Parathyroid adenoma (tissue), 2 donors: Measurements from ENCODE around the gene ANKRD34C.

Source experiments
- H2AFZ ChIP-seq: fragments of 300-600 bp; sonication (generic); one replicate; pipeline ENCODE4 v1.7.0; 2017; ENCODE audit warnings: antibody characterized with exemption, mild to moderate bottlenecking
- H3K27ac ChIP-seq: fragments of 300-600 bp; sonication (generic); one replicate; pipeline ENCODE4 v1.7.0; 2017
- H3K27me3 ChIP-seq: fragments of 300-600 bp; sonication (generic); one replicate; pipeline ENCODE4 v1.7.0; 2017; ENCODE audit warnings: low read length; ENCODE audit not compliant: control insufficient read depth, insufficient read depth
- H3K36me3 ChIP-seq: fragments of 300-600 bp; sonication (generic); one replicate; pipeline ENCODE4 v1.7.0; 2017; ENCODE audit warnings: low read length; ENCODE audit not compliant: control insufficient read depth, insufficient read depth
- H3K4me1 ChIP-seq: fragments of 300-600 bp; sonication (generic); one replicate; pipeline ENCODE4 v1.7.0; 2017; ENCODE audit warnings: control low read depth
- H3K4me2 ChIP-seq: fragments of 300-600 bp; sonication (generic); one replicate; pipeline ENCODE4 v1.7.0; 2017; ENCODE audit warnings: low read length
- H3K4me3 ChIP-seq: fragments of 300-600 bp; sonication (generic); one replicate; pipeline ENCODE4 v1.7.0; 2017; ENCODE audit warnings: low read depth, low read length
- H3K79me2 ChIP-seq: fragments of 300-600 bp; sonication (generic); one replicate; pipeline ENCODE4 v1.7.0; 2017; ENCODE audit warnings: control low read depth
- H3K9ac ChIP-seq: fragments of 300-600 bp; sonication (generic); one replicate; pipeline ENCODE4 v1.7.0; 2017; ENCODE audit warnings: mild to moderate bottlenecking
- H3K9me3 ChIP-seq: fragments of 300-600 bp; sonication (generic); one replicate; pipeline ENCODE4 v1.7.0; 2017; ENCODE audit warnings: low read length; ENCODE audit not compliant: control insufficient read depth
- TF ChIP-seq, protein P1 (sequence below): fragments of 300-600 bp; sonication (generic); IDR thresholded peaks from one replicate; pipeline ENCODE4 v1.7.0; 2017; ENCODE audit warnings: antibody characterized with exemption, mild to moderate bottlenecking
- donor health status: primary hyperparathyroidism.

Gene ANKRD34C

DNA sequence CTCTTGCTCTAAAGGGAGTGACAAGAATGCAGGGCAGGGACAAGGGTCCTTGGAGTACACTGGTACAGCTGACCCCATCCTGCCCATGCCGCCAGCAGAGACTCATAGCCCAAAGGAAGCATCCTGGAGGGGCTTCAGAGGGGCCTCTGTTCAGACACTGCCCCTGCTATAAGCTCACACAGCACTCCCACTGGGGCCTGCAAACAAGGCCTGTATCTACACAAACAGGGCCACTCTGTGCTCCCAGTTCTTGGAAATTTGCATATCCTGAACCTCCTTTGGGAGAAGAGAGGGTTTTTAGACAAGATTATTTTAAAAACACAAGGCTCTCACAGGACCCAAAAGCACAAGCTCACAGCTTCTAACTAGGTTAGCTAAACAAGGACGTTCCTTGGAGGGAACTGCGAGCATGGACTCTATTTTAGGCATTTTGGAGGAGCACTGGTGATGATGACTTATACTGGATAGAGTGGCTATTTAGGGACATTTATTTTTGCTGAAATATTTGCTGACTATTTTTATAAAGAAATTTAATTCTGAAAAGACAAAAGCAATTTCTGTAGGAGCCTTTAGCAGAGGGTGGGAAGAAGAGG is 16.4 kb upstream of the ANKRD34C start:
- no peak overlapping the region for H2AFZ ChIP-seq
- no peaks in the 10 kb centered on the region for H3K27me3 ChIP-seq
- H3K9me3 ChIP-seq: no peaks in the 10 kb centered on the region
- TF ChIP-seq, protein P1, sequence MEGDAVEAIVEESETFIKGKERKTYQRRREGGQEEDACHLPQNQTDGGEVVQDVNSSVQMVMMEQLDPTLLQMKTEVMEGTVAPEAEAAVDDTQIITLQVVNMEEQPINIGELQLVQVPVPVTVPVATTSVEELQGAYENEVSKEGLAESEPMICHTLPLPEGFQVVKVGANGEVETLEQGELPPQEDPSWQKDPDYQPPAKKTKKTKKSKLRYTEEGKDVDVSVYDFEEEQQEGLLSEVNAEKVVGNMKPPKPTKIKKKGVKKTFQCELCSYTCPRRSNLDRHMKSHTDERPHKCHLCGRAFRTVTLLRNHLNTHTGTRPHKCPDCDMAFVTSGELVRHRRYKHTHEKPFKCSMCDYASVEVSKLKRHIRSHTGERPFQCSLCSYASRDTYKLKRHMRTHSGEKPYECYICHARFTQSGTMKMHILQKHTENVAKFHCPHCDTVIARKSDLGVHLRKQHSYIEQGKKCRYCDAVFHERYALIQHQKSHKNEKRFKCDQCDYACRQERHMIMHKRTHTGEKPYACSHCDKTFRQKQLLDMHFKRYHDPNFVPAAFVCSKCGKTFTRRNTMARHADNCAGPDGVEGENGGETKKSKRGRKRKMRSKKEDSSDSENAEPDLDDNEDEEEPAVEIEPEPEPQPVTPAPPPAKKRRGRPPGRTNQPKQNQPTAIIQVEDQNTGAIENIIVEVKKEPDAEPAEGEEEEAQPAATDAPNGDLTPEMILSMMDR: no peak
- H3K79me2 ChIP-seq: no peaks in the 10 kb centered on the region
- H3K36me3 ChIP-seq: no peaks in the 10 kb centered on the region
- H3K4me2 ChIP-seq: no peak overlapping the region
- H3K4me3 ChIP-seq: no peak overlapping the region
- no peak overlapping the region for H3K27ac ChIP-seq
- H3K9ac ChIP-seq: no peak overlapping the region
- no peaks in the 10 kb centered on the region for H3K4me1 ChIP-seq

DNA sequence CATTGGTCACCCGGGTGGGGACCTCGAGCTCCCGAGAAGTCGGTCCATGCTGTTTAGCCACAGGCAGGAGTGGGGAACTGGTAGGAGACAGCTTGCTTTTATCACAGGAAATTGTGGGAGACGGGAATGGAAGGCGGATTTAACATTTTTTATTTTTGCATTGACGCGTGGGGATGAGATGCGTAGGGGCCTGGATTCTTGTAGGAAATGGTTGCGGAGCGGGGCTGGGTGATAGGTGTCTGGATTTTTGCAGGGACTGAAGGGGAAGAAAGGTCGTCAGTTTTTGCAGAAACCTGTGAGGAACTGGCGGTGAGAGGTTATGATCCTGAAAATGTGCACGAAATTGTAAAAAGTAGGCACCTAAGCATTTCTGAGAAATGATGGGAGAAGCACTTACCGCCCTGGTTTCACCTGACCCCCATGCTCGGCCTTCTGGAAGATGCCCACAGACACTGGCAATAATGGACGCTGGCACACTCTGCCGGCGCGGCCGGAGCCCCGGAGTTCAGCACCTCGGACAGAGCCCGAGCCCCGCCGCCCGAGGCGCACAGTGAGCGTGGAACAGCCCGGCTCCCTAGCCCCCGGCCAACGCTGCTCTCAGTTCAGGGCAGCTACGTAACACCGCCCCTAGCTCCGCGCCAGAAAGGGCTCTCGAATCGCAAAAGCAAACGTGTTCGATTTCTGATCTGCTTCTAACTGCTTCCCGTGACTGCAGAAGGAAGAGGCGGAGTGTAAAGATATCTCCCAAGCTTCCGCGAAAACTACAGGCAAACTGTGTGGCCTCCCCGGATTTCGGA is 928 bp downstream of the ANKRD34C start:
- no peaks in the 10 kb centered on the region for H3K4me1 ChIP-seq
- H3K27ac ChIP-seq: no peak overlapping the region
- TF ChIP-seq, protein P1: no peak
- no peak overlapping the region for H3K9ac ChIP-seq
- no peaks in the 10 kb centered on the region for H3K79me2 ChIP-seq
- no peaks in the 10 kb centered on the region for H3K36me3 ChIP-seq
- H3K9me3 ChIP-seq: no peaks in the 10 kb centered on the region
- no peak overlapping the region for H3K4me3 ChIP-seq
- H2AFZ ChIP-seq: no peak overlapping the region
- no peak overlapping the region for H3K4me2 ChIP-seq
- H3K27me3 ChIP-seq: peaks cover 3% of the 10 kb centered on the region

DNA sequence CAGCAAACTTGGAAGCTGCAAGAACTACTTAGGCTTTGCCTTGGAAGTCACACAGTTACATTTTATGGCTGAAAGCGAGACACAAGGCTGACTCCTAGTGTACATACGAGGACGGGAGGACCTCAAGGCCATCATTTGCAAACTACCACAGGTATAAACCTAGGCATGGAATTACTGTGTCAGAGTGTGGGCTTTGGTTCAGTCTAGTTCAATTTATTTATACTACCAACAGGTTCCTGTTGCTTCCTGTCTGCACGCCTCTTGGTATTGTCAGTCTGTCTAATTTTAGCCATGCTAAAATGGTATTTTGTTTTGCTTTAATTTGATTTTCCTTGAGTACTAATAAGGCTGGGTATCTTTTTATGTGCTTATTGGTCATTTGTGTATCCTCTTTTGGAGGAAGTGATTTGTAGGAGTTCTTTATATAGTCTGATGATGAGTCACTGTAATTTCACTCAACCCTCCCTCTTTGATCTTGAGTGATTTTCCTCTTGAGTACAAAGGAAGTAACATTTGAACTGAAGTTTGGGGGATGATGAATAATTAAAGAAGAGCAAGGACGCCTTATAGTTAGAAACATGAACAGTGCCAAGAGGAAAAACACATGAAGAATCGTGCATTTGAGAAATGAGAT is 8.2 kb downstream of the ANKRD34C start:
- Histone ChIP-seq H3K27me3 (no peaks in the 10 kb centered on the region), H3K4me1 (no peaks in the 10 kb centered on the region), H3K9ac (no peak overlapping the region), H2AFZ (no peak overlapping the region), H3K4me2 (no peak overlapping the region), H3K79me2 (no peaks in the 10 kb centered on the region), H3K9me3 (no peaks in the 10 kb centered on the region), H3K27ac (no peak overlapping the region), H3K36me3 (no peaks in the 10 kb centered on the region), H3K4me3 (no peak overlapping the region)
- TF ChIP-seq, protein P1: no peak

DNA sequence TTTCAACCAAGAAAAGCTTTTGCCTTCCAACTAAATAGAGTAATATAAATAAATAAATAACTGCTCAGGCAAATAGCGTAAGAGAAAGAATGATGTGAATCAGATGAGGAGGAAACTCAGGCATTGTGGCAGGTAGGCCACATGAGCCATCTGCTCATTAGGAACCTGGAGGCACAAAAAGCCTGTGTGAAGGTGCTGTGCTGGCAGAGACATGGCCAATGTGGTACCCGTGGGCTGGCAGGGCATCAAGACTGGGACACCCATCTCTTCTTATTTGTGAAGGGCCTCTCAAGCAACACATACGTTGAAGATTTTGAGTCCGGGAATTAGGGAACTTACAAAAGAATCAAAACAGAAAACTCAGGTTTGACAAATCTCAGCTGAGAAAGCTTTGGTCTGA is 9.5 kb downstream of the ANKRD34C start:
- H3K27me3 ChIP-seq: no peaks in the 10 kb centered on the region
- no peak overlapping the region for H2AFZ ChIP-seq
- no peaks in the 10 kb centered on the region for H3K79me2 ChIP-seq
- no peak overlapping the region for H3K27ac ChIP-seq
- no peaks in the 10 kb centered on the region for H3K9me3 ChIP-seq
- H3K4me1 ChIP-seq: no peaks in the 10 kb centered on the region
- H3K9ac ChIP-seq: no peak overlapping the region
- no peaks in the 10 kb centered on the region for H3K36me3 ChIP-seq
- no peak overlapping the region for H3K4me2 ChIP-seq
- no peak overlapping the region for H3K4me3 ChIP-seq
- TF ChIP-seq, protein P1: no peak
